ENCODE measurements around the gene RUNX2.

Gene RUNX2

GRCh38 chr6:45445364-45445748 is 117.2 kb downstream of the RUNX2 start:
- Histone ChIP-seq H3K36me3 (ENCODE audit: insufficient read depth) (peaks cover 5% of the 10 kb centered on the region; the same call in 1 of the 2 replicates), H2AFZ (ENCODE audit: low read depth) (no peak overlapping the region), H3K4me1 (ENCODE audit: low read depth, poor library complexity, severe bottlenecking) (peaks cover 100% of the 10 kb centered on the region), H4K20me1 (ENCODE audit: insufficient read depth) (peaks cover 13% of the 10 kb centered on the region; the same call in 1 of the 2 replicates), H3K4me2 (peak overlapping the region; percentile 45; the same call in 1 of the 2 replicates), H3K4me3 (IDR thresholded peaks at IDR 0.05; ENCODE audit: insufficient read depth, low read depth, low read length) (no peak overlapping the region), H3K79me2 (ENCODE audit: insufficient read depth, low read depth) (peaks cover 100% of the 10 kb centered on the region), H3K27ac (peak overlapping the region; percentile 6; the same call in 1 of the 2 replicates), H3K27me3 (ENCODE audit: insufficient read depth, low read depth) (no peaks in the 10 kb centered on the region), H3K9ac (no peak overlapping the region)
- TF ChIP-seq, protein P1, sequence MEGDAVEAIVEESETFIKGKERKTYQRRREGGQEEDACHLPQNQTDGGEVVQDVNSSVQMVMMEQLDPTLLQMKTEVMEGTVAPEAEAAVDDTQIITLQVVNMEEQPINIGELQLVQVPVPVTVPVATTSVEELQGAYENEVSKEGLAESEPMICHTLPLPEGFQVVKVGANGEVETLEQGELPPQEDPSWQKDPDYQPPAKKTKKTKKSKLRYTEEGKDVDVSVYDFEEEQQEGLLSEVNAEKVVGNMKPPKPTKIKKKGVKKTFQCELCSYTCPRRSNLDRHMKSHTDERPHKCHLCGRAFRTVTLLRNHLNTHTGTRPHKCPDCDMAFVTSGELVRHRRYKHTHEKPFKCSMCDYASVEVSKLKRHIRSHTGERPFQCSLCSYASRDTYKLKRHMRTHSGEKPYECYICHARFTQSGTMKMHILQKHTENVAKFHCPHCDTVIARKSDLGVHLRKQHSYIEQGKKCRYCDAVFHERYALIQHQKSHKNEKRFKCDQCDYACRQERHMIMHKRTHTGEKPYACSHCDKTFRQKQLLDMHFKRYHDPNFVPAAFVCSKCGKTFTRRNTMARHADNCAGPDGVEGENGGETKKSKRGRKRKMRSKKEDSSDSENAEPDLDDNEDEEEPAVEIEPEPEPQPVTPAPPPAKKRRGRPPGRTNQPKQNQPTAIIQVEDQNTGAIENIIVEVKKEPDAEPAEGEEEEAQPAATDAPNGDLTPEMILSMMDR (conservative IDR thresholded peaks at IDR 0.05; ENCODE audit: low read depth, low read length), result no peak

DNA sequence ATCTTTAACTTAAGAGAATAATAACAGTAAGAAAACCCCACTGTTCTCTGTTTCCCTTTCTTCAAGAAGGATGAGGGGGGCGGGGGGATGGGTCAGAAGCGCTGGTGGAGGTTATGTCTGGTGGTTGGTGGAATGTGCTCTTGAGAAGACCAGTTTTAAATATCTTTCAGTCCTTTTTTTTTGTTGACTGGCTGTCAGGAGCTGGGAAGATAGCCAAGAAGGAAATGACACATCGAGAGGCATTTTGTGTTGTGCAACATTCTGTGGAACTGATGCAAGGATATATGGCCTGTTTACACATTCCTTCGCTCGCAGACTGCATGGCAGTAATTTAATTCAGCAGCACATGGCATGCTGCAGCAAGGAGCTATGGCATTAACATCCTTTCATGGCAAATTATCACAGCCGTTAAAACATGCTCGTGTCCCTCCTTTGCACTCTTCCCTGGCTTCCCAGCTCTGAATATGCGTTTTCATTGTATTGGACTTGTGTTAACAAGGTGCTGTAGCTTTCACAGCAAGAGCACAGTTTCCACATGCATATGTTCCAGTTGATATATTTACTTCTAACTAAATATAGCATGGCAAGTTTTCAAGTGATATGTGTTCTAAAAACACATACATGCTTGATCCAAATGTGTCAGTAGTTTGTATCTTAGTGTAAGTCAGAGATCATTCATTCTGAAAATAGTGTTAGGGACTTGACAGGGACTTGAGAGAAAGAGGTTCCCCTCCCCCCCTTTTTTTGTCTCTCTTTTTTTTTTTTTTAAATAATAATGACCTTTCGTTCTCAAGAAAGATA is 117.8 kb downstream of the RUNX2 start:
- no peak overlapping the region for H3K9ac ChIP-seq

DNA sequence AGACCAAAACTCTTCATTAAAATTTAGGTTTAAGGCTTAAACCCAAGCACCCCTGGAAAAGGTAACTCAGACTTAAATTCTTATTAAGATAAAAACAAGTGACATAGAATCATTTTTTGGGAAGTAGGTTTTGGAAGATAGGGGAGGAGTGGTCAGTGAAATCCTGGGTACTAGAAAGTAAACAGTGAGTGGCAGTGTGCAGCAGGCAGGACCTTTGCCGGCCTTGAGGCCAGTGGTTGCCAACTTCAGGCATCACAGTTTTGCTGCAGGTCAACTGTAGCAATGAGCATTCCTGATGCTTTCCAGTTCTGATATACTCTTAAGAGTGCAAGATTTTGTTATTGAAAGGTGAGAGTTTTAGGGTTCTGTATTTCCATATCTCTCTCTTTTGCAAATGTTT is 118.9 kb downstream of the RUNX2 start:
- peaks cover 100% of the 10 kb centered on the region for H3K79me2 ChIP-seq (ENCODE audit: insufficient read depth, low read depth)
- TF ChIP-seq, protein P1 (conservative IDR thresholded peaks at IDR 0.05; ENCODE audit: low read depth, low read length), result no peak
- peaks cover 12% of the 10 kb centered on the region; the same call in 1 of the 2 replicates for H4K20me1 ChIP-seq (ENCODE audit: insufficient read depth)
- no peak overlapping the region for H2AFZ ChIP-seq (ENCODE audit: low read depth)
- H3K9ac ChIP-seq, result no peak overlapping the region
- H3K4me2 ChIP-seq, result peak overlapping the region; percentile 8; the same call in 1 of the 2 replicates
- H3K4me3 ChIP-seq (IDR thresholded peaks at IDR 0.05; ENCODE audit: insufficient read depth, low read depth, low read length), result no peak overlapping the region
- H3K36me3 ChIP-seq (ENCODE audit: insufficient read depth), result peaks cover 5% of the 10 kb centered on the region; the same call in 1 of the 2 replicates
- no peaks in the 10 kb centered on the region for H3K27me3 ChIP-seq (ENCODE audit: insufficient read depth, low read depth)
- peaks cover 100% of the 10 kb centered on the region for H3K4me1 ChIP-seq (ENCODE audit: low read depth, poor library complexity, severe bottlenecking)
- no peak overlapping the region; the same call in 1 of the 2 replicates for H3K27ac ChIP-seq

More for the DNA sequence above, 117.8 kb downstream of the RUNX2 start:
- H3K4me1 ChIP-seq (ENCODE audit: low read depth, poor library complexity, severe bottlenecking), result peaks cover 100% of the 10 kb centered on the region
- no peak overlapping the region for H3K4me3 ChIP-seq (IDR thresholded peaks at IDR 0.05; ENCODE audit: insufficient read depth, low read depth, low read length)
- TF ChIP-seq, protein P1 (conservative IDR thresholded peaks at IDR 0.05; ENCODE audit: low read depth, low read length), result no peak
- peak overlapping the region; percentile 45; the same call in 1 of the 2 replicates for H3K4me2 ChIP-seq
- peak overlapping the region; percentile 2; the same call in 1 of the 2 replicates for H3K27ac ChIP-seq
- H4K20me1 ChIP-seq (ENCODE audit: insufficient read depth), result peaks cover 13% of the 10 kb centered on the region; the same call in 1 of the 2 replicates
- peaks cover 100% of the 10 kb centered on the region for H3K79me2 ChIP-seq (ENCODE audit: insufficient read depth, low read depth)
- H3K36me3 ChIP-seq (ENCODE audit: insufficient read depth), result peaks cover 5% of the 10 kb centered on the region; the same call in 1 of the 2 replicates
- no peak overlapping the region for H2AFZ ChIP-seq (ENCODE audit: low read depth)
- no peaks in the 10 kb centered on the region for H3K27me3 ChIP-seq (ENCODE audit: insufficient read depth, low read depth)

GRCh38 chr6:45447716-45448115 is 119.6 kb downstream of the RUNX2 start:
- peaks cover 9% of the 10 kb centered on the region; the same call in 1 of the 2 replicates for H4K20me1 ChIP-seq (ENCODE audit: insufficient read depth)
- no peak overlapping the region for H3K4me3 ChIP-seq (IDR thresholded peaks at IDR 0.05; ENCODE audit: insufficient read depth, low read depth, low read length)
- H3K27ac ChIP-seq, result no peak overlapping the region
- H2AFZ ChIP-seq (ENCODE audit: low read depth), result no peak overlapping the region
- peaks cover 100% of the 10 kb centered on the region for H3K4me1 ChIP-seq (ENCODE audit: low read depth, poor library complexity, severe bottlenecking)
- H3K27me3 ChIP-seq (ENCODE audit: insufficient read depth, low read depth), result no peaks in the 10 kb centered on the region
- H3K79me2 ChIP-seq (ENCODE audit: insufficient read depth, low read depth), result peaks cover 100% of the 10 kb centered on the region
- H3K4me2 ChIP-seq, result peak overlapping the region; percentile 13; the same call in 1 of the 2 replicates
- no peak overlapping the region for H3K9ac ChIP-seq
- TF ChIP-seq, protein P1 (conservative IDR thresholded peaks at IDR 0.05; ENCODE audit: low read depth, low read length), result no peak
- H3K36me3 ChIP-seq (ENCODE audit: insufficient read depth), result peaks cover 5% of the 10 kb centered on the region; the same call in 1 of the 2 replicates
